Measurements from ENCODE around the gene MKRN1.
"Not testable (repeated sequence)": the region's sequence is repeated elsewhere in the genome, so short reads cannot be mapped to it uniquely, and the experiment has no call there.

DNA sequence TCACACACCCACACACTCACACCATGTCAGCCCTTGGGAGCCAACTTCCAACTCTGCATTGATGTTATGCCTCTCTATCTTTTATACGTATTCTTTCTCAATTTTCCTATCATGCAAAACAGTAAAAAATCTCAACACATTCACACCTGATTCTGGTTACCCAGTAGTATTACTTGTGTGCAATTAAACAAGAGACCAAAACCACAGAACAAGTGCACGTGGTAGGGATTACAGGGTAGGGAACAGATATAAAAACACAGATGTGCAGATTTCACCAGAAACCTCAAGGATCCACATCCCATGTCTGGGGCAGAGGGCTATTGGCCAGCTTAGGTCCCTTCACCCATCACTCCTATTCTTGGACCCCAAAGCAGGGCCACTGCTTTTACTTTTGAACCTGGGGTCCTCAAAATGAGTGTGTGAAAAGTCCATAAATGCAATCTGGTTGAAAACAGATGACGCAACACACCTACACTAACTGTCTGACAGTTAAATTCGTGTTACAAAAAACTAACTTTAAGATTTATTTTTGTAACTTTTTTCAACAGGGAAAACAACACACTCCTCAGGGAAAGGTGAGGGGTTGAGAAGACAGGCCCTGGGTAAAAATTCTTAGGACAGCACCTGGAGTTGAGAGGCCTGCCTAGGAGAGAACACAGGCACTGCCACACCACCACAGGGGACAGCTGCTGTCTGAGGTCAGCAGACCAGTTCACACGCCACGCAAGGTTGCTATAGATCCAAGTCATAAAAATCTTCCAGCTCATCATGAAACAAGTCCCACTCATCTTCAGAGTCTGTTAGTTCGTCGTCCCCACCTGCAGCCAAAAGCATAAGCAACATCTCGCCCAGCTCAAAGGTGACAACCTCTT is 25.3 kb downstream of the MKRN1 start:
- TF ChIP-seq, protein P1, sequence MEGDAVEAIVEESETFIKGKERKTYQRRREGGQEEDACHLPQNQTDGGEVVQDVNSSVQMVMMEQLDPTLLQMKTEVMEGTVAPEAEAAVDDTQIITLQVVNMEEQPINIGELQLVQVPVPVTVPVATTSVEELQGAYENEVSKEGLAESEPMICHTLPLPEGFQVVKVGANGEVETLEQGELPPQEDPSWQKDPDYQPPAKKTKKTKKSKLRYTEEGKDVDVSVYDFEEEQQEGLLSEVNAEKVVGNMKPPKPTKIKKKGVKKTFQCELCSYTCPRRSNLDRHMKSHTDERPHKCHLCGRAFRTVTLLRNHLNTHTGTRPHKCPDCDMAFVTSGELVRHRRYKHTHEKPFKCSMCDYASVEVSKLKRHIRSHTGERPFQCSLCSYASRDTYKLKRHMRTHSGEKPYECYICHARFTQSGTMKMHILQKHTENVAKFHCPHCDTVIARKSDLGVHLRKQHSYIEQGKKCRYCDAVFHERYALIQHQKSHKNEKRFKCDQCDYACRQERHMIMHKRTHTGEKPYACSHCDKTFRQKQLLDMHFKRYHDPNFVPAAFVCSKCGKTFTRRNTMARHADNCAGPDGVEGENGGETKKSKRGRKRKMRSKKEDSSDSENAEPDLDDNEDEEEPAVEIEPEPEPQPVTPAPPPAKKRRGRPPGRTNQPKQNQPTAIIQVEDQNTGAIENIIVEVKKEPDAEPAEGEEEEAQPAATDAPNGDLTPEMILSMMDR (IDR thresholded peaks at IDR 0.05; ENCODE audit: insufficient read depth, low read depth, low read length): not testable (repeated sequence)
- TF ChIP-seq EZH2 (IDR thresholded peaks at IDR 0.05; ENCODE audit: insufficient read depth, low read length): not testable (repeated sequence)

Data from astrocyte (in vitro differentiated cells and primary cell).